ENCODE measurements around the gene RTP1.

RTP1 gene

DNA sequence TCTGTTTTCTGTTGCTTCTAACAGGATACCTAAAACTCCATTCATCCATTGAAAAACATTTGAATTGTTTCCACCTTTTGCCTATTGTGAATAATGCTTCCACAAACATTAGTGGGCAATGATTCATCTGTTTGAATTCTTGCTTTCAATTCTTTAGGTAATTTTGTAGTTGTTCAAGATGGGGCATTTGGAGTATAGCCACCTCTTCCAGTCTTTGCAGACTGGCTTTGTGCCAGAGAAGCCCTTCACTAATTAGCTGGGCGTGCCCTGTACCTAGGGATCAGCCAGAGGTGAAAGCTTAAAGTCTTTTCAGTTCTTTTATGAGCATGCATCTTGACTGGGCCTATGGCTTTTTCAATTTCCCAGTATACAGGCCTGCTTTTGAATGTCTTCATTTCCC is 10.9 kb downstream of the RTP1 start:
- no peaks in the 10 kb centered on the region for H3K9me2 ChIP-seq (replicated peaks; ENCODE audit: low read depth, low read length)
- H3K9ac ChIP-seq (ENCODE audit: low read depth, low read length, poor library complexity, severe bottlenecking): no peak overlapping the region
- H3K4me2 ChIP-seq (ENCODE audit: low read depth, low read length, poor library complexity, severe bottlenecking): no peak overlapping the region
- no peaks in the 10 kb centered on the region for H3K27me3 ChIP-seq (ENCODE audit: insufficient read depth, low read length, poor library complexity, severe bottlenecking)
- no peaks in the 10 kb centered on the region for H3K9me3 ChIP-seq (ENCODE audit: insufficient read depth, low read depth, low read length)
- H3K79me2 ChIP-seq (ENCODE audit: insufficient read depth, low read length): no peaks in the 10 kb centered on the region
- H3K36me3 ChIP-seq (ENCODE audit: insufficient read depth, low read length): no peaks in the 10 kb centered on the region
- TF ChIP-seq EZH2phosphoT487 (IDR thresholded peaks at IDR 0.05; ENCODE audit: borderline replicate concordance) (no peak), CTCF (conservative IDR thresholded peaks at IDR 0.05; ENCODE audit: low read length) (no peak)
- H3K4me3 ChIP-seq (ENCODE audit: low read length, poor library complexity, severe bottlenecking): no peak overlapping the region
- H2AFZ ChIP-seq (ENCODE audit: low read length): no peak overlapping the region
- no peaks in the 10 kb centered on the region for H4K20me1 ChIP-seq (ENCODE audit: insufficient read depth, low read length, poor library complexity, severe bottlenecking)
- H3K4me1 ChIP-seq (ENCODE audit: insufficient read depth, low read length, poor library complexity, severe bottlenecking): no peaks in the 10 kb centered on the region
- no peaks in the 10 kb centered on the region for H3F3A ChIP-seq (ENCODE audit: low read depth)

DNA sequence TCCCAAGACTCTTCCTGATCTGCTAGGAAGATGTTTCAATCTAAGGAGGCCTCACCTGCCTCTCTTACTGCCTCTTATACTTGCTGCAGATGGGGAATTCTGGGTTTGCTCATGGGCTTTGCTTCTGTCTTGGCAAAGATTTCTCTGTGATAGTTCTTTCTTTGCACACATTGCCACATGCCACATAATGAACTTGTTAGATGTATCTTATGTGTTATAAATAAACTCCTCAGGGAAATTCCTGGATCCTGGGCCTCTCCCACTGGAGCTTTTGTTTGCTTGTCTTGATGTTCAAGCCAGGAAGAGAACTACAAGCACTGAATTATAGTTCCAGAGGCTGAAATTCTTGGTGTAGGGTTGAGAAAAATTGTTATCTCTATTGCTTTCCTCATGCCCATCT is 12.2 kb downstream of the RTP1 start:
- Histone ChIP-seq H3K9me3 (ENCODE audit: insufficient read depth, low read depth, low read length) (no peaks in the 10 kb centered on the region), H2AFZ (ENCODE audit: low read length) (no peak overlapping the region), H3K27me3 (ENCODE audit: insufficient read depth, low read length, poor library complexity, severe bottlenecking) (no peaks in the 10 kb centered on the region), H3K9ac (ENCODE audit: low read depth, low read length, poor library complexity, severe bottlenecking) (no peak overlapping the region), H3K4me1 (ENCODE audit: insufficient read depth, low read length, poor library complexity, severe bottlenecking) (no peaks in the 10 kb centered on the region), H3K9me2 (replicated peaks; ENCODE audit: low read depth, low read length) (no peaks in the 10 kb centered on the region), H3K79me2 (ENCODE audit: insufficient read depth, low read length) (no peaks in the 10 kb centered on the region), H3K4me2 (ENCODE audit: low read depth, low read length, poor library complexity, severe bottlenecking) (no peak overlapping the region), H3F3A (ENCODE audit: low read depth) (no peaks in the 10 kb centered on the region), H3K36me3 (ENCODE audit: insufficient read depth, low read length) (no peaks in the 10 kb centered on the region), H4K20me1 (ENCODE audit: insufficient read depth, low read length, poor library complexity, severe bottlenecking) (no peaks in the 10 kb centered on the region), H3K4me3 (ENCODE audit: low read length, poor library complexity, severe bottlenecking) (no peak overlapping the region)
- TF ChIP-seq CTCF (conservative IDR thresholded peaks at IDR 0.05; ENCODE audit: low read length): no peak
- TF ChIP-seq EZH2phosphoT487 (IDR thresholded peaks at IDR 0.05; ENCODE audit: borderline replicate concordance): no peak

- Histone ChIP-seq H3K9me2 (replicated peaks; ENCODE audit: low read depth, low read length) (no peaks in the 10 kb centered on the region), H3K4me1 (ENCODE audit: insufficient read depth, low read length, poor library complexity, severe bottlenecking) (no peaks in the 10 kb centered on the region), H3K9me3 (ENCODE audit: insufficient read depth, low read depth, low read length) (no peaks in the 10 kb centered on the region), H2AFZ (ENCODE audit: low read length) (no peak overlapping the region), H3K9ac (ENCODE audit: low read depth, low read length, poor library complexity, severe bottlenecking) (no peak overlapping the region), H3K4me3 (ENCODE audit: low read length, poor library complexity, severe bottlenecking) (no peak overlapping the region), H3K36me3 (ENCODE audit: insufficient read depth, low read length) (no peaks in the 10 kb centered on the region), H3F3A (ENCODE audit: low read depth) (no peaks in the 10 kb centered on the region), H3K79me2 (ENCODE audit: insufficient read depth, low read length) (no peaks in the 10 kb centered on the region), H4K20me1 (ENCODE audit: insufficient read depth, low read length, poor library complexity, severe bottlenecking) (no peaks in the 10 kb centered on the region), H3K4me2 (ENCODE audit: low read depth, low read length, poor library complexity, severe bottlenecking) (no peak overlapping the region), H3K27me3 (ENCODE audit: insufficient read depth, low read length, poor library complexity, severe bottlenecking) (no peaks in the 10 kb centered on the region)
- TF ChIP-seq EZH2phosphoT487 (IDR thresholded peaks at IDR 0.05; ENCODE audit: borderline replicate concordance): no peak
- no peak for TF ChIP-seq CTCF (conservative IDR thresholded peaks at IDR 0.05; ENCODE audit: low read length)
Measured at GRCh38 chr3:187210091-187210490, 12.8 kb downstream of the RTP1 start.
